HG02759 (cell line): ENCODE results near the gene EYA2.
"Not testable (repeated sequence)": the region's sequence is repeated elsewhere in the genome, so short reads cannot be mapped to it uniquely, and the experiment has no call there.

Experiments
- ATAC-seq: cut with Tn5 transposase; IDR thresholded peaks from one replicate; pipeline ENCODE4 v1.9.1; 2021; ENCODE audit warnings: mild to moderate bottlenecking, moderate library complexity; ENCODE audit not compliant: unreplicated experiment

The EYA2 gene

DNA sequence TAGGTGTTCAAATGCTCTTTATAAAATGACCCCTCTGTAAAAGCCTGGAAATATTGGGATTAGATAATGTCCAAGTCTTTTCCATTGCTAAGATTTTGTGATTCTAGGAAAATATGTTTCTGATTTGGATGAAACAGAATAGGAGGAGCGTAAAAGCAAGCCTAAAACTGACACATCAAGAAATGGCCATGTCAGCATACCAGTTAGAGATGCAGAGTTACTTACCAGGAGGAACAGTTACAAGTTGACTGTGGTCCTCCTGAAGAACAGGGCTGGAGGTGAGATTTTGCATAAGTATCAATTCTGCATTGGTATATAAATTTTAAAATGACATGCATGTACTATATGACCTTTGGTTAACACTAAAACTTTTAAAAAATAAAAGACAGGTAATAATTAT lies 35.3 kb downstream of the EYA2 start:
- no peak for ATAC-seq

DNA sequence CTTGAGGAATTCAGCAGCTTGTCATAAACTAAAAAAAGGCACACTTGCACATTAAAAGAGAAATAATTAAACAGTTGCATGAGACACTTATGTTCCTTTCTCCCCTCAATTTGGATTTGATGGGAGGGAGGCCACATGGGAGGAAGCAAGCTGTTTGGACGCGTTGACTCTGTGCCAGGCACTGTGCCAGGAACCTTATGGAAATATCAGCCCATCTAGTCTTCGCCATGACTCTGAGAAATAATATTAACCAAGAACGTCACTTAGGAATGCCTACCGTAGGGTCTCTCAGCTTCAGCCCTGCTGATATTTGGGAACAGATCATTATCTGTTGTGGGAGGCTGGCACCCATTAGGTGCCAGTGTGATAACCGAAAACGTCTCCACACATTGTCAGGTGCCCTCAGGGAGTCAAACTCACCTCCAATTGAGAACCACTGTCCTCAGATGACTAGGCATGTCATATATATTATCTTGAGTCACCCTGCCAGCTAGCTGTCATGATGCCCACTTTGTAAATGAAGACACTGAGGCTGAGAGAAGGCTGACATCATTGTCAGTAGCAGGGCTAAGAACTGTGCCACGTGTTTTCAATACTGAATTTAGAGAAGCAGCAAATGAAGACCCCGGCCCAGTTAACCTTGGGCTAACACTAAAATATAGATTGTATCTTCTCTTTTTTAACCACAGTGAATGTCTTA lies 36.1 kb downstream of the EYA2 start:
- no peak for ATAC-seq

DNA sequence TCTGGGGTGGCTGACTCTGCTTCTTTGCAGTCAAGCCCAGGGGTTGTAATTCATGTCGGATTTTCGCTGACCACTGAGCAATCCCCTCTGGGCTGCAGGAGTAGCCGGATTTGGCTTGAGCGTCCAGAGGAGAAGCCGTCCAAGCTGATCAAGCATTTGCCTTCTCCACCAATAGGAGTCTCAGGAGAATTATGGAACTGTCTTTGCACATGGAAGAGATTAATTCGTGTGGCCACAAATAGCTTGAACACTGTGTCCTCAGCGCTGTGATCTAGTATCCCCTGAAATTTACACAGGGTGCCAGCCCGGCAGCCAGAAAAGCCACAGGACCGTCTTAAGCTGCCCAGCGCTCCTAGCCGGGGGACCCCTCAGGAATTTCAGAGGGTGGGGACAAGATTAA lies 37.1 kb downstream of the EYA2 start:
- no peak for ATAC-seq

DNA sequence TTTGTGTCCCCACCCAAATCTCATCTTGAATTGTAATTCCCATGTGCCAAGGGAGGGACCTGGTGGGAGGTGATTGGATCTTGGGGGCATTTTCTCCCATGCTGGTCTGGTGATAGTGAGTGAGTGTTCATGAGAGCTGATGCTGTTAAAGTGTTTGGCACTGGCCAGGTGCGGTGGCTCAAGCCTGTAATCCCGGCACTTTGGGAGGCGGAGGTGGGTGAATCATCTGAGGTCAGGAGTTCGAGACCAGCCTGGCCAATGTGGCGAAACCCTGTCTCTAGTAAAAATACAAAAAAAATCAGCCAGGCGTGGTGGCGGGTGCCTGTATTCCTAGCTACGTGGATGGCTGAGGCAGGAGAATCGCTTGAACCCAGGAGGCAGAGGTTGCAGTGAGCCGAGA lies 37.8 kb downstream of the EYA2 start:
- not testable (repeated sequence) for ATAC-seq

DNA sequence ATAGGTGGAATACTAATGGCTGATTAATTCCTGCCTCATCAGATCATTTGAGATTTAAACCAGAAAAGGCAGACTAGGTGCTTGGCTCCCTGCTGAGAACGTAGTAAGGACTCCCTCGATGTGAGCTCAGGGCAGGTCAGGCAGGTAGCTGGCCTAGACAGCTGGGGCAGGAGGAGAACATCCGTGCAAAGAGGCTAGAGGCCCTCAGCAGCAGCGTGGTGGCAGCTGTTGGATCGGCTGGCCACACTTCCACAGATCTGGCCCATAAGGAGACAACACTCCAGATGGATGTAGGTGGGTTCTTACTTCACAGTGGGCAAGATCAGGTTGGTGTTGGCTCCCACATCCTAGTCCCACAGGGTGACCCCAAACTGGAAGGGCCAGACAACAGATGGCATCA lies 38.5 kb downstream of the EYA2 start:
- ATAC-seq = no peak

DNA sequence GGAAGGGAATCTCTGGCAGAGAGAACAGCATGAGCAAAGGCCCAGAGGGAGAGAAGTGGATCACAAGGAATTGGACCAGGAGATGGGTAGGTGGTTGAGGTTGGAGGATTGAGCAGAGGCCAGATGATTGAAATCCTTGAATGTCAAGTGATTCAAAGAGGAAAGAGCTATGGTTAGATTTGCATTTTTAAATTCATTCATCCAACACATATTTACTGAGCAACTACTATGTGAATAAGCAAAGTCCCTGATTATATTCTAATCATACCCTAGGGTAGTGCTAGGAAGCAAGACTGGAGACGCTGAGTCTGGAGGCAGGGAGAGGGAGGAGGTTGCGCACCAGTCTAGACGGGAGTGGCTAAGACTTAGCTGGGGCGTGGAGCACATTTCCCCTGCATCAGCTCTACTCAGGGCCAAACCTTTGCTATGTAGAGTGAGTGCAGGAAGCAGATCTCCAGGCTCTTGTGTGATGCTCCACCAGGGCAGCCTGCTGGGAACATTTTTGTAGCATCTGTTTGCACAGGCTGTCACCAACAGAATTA lies 40.2 kb downstream of the EYA2 start:
- ATAC-seq = no peak

DNA sequence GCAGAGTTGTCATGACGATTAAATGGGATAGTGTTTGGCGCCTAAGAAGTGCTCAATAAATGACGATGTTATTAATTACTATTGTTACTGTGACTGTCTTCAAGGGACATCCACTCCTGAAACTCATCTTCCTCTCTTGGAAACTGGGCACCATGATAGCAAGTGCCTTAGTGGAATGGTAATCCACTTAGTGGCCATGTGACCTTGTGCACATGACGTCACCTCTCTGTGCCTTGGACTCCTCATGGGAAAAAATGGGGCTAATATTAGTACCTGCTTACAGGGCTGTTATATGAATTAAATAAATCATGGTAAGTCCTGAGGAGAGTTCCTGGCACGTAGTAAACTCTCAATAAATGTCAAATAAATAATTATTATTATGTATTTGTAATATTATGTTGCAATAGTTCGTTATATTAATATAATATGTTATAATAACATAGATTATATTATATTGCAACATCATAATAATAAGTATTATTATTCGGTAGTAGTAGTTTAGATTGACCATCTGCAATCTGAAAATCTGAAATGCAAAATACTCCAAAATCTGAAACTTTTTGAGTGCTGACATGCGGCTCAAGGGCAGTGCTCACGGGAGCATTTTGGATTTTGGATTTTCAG lies 40.9 kb downstream of the EYA2 start:
- ATAC-seq = no peak

DNA sequence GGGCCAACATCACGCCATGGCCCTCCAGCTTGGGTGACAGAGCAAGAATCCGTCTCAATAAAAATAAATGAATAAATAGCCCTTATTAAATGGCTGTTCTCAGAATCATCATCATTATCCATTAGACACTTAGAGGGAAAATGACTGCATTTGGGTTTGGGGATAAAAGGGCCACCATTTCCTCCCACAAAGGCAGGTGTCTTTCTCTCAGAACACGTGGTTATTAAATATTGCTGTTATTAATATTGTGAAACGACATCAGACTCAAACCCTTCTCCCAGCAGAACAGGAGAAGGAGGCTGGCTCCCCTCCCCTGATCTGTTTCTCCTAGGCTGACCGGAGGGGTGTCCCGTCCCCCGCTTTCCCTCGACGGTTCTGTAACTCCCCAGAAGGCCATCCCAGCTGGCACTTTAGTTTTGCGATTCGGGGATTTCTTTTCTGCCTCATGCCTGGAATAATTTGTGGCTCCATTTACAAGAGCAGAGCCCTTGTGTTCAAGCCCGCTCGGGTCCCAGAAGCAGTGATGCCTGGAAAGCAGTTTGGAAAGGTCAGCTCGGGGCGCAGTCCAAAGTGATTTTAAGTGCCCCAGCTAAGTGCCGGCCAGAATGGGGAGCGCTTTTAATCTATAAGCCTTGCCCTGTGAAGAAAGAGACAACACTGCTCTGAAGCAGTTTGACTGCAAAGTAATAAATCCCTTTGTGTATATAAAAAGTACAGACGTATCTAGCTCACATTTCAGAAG lies 41.9 kb downstream of the EYA2 start:
- no peak for ATAC-seq

DNA sequence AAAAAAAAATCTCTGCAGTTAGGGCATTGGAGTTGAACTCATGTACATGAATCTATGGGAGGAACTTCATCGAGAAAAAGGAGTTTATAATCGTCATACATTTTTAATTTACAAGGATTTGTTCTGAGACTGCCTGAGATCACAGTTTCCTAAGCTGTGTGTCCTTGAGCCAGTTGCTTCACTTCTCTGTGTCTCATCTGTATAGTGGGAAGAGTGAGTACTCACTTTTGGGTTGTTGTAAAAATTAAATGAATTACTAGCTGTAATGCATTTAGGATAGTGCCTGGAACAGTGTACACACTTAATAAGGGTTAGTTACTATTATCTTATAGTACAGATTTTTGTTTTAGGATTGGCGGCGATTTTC lies 42.5 kb downstream of the EYA2 start:
- no peak for ATAC-seq

DNA sequence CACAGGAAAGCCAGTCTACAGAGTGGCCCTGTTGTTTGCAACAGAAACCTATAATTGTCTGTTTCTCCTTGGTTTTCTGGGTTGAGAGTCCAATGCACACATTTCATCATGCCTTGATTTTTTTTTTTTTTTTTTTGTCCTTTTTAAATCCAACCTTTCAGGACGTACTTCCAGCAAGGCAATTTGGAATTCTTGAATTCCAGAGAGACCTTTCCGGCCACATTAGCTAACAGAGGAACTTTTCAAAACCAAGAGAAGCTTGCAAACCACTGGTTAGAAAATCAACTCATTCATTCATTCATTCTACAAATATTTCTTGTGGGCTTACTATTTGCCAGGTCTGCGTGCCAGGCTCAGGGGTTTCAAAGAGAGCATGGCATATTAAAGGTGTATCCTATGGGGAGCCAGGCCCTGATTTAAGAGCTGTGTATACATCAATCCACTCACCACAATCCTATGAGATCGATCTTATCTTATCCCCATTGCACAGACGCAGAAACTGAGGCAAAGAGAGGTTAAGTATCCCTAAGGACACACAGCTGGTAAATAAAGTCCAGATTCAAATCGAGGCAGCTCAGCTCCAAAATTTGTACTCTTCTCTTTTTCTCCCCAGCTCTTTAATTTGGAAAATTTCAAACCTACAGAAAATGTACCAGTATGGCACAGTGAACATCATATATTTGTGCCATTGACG lies 43.0 kb downstream of the EYA2 start:
- ATAC-seq = no peak

DNA sequence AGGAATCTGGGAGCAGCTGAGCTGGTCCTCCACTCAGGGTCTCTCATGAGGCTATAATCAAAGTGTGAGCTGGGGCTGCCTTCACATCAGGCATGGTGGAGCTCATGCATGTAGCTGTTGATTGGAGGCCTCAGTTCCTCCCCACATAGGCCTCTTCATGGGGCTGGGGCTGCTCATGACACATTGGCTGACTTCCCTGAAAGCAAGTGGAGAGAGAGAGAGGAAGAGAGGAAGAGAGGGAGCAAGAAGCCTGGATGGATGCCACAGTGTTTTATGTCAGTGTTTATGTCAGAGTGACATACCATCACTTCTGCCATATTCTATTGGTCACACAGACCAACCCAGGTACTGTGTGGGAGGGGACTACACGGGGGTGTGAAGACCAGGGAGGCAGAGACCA lies 43.8 kb downstream of the EYA2 start:
- ATAC-seq = no peak

DNA sequence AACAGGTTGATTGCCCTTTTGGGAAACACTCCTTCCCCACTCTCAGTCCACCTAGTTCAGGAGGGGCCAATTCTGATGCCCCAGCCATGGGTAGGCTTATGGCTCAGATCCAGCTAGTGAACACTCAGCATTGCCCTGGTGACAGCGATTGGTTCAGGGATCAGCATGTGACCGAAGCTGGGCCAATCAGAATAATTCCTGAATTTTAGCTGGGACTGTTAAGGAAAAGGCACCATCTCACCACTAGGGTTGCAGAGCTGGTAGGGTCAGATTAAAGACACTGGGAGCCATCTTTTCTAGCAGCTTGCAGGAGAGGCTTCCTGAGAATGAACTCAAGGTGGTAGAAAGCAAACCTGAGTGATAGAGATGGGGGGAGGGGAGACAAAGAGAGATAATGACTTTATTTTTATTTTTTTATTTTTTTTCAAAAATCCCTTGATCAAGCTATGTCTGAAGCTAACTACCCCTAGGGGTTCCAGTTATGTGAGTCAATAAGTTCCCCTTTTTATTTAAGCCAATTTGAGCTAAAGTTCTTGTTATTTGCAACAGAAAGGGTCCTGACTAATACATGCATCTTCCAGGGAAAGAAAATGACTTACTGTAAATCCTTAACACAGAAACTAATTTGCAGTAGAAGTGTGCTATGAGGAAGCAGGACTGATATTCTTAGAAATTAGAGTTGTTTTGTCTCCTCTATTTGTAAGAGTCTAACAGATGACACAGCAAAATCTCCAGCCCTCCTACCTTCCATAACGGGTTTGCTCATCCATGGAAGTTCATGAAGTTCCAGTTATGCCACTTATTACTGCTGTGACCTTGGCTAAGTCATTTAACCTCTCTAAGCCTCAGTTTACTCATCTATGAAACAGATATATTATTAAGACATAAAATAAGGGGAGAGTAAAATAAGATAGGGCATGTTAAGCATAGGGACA lies 44.7 kb downstream of the EYA2 start:
- ATAC-seq = no peak

DNA sequence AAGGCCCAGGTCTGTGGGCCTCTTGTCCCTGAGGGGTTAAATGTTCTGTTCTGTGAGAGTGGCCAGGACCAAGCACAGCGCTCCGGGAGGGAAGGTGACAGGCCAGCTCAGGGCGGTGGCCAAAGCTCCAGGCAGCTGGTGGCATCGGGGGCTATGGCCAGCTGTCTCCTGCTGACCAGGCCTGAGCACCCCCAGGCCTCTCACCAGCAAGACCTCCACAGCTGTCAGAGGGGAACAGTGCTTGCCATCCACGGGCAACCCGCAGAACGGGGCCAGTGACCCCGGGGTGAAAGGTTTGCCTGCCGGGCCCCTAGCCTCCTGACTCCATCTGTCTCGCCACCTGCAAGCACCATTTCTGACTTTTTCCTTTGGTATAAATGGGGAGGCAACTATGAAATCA lies 46.0 kb downstream of the EYA2 start:
- no peak for ATAC-seq

DNA sequence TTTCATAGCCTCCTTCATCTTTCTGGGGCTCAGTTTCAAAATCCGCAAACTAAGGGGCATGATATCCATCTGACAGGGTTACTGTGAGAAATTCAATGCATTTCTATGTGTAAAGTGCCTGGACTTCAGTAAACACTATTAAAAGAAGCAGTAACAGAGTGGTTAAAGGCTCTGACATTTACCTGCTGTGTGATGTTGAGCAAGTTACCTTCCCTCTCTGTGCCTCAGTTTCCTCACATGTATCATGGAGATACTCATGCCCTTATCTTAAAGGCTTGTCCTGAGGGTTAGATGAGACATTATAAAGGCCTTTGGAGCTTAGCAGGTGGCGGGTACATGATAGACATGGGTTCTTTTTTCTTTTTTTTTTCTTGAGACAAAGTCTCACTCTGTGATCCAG lies 46.8 kb downstream of the EYA2 start:
- no peak for ATAC-seq

DNA sequence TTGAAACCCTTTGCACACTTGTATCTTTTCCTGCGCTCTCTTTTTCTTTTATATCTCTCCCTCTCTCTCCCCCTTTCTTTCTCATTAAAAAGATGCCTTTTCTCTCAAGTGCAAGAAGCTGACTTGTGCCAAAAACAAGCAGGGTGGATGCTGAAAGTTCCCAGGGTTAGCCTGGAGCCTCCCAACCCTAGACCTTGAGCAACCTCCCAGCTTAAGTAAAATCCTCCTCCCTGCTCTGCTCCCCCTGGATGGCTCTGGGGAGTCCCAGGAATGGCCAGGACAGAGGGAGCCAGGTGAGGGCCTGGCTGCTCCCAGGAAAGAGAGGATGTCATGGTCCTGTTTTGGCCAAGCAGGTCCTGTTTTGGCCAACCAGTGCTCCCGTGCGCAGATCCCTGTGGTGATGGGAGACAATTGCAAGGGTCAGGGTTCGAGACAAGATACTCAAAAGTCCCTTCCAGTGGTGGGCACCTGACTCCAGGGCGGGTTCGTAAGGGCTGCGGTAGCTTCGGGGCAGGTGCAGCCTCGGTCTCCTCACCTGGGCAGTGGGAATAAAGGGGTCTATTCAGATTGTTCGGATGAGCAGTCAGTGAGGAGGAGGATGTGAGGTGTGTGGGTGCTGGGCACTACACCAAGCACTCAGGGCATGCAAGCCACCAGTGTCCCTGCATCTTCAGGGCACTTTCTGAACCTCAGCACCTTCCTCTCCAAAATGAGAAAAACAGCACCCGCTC lies 49.4 kb downstream of the EYA2 start:
- ATAC-seq = no peak

DNA sequence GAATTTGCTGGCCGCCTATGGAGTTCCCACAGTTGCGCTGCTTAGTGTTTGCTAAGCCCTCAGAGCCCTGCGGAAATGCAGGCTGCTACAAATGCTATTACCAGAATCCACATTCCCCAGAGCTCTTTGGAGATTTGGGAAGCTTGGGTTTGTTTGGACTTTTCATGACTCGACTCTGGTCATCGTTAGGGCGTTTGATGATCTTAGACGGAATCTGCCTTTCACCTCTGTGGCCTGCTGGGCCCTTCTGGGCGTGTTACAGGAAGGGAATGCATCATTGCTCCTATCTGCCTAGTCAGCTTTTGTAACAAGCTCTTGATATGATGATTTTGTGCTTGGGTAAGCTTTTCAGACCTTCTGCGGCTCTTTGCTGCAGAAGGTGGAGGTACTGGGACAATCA lies 50.8 kb downstream of the EYA2 start:
- no peak for ATAC-seq

DNA sequence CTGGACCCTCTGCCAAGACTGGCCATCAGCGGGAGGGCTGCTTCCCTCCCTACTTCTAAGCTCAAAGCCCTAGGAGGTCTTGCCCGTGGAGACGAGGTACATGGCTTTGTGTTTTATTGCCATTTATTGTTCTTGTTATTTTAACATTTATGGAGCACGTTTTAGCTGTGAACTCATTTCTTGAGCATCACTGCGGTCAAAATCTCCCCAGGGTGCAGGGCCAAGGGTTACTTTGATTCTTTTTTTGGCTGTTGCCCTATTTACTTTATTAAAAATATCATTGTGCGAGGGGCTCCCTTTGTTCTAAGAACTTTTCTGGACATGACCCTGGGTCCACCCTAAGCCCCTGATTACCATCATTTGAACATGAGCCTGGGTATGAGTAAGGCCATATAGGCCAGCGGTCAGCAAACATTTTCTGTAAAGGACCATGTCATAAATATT lies 51.6 kb downstream of the EYA2 start:
- ATAC-seq = no peak

DNA sequence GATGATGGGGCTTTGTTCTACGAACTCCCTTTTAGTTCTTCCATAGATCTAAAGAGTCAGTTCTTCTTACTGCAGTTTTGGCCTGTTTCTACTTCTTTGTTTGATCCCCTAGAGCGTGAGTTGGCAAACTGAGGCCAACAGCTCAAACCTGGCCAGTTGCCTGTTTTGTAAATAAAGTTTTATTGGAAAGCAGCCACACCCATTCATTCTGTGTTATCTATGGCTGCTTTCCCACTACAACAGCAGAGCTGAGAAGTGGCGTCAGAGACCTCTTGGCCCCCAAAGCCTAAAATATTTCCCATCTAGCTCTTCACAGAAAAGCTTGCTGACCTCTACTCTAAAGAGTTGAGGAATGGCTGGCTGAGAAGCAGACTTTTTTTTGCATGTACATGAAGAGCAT lies 52.2 kb downstream of the EYA2 start:
- no peak for ATAC-seq

DNA sequence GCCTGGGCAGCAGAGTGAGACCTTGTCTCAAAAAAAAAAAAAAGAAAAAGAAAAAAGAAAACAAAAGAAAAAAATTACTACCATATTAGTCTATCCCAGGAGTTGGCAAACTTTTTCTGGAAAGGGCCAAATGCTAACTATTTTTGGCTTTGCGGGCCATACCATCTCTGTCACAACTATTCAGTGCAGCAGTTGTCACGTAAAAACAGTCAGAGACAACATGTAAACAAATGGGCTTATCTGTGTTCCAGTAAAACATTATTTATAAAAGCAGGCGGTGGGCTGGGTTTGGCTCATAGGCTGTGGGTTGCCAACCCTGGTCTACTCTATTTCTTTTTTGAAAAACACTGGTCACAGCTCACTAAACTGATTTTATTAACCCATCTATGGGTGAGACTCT lies 53.4 kb downstream of the EYA2 start:
- no peak for ATAC-seq

DNA sequence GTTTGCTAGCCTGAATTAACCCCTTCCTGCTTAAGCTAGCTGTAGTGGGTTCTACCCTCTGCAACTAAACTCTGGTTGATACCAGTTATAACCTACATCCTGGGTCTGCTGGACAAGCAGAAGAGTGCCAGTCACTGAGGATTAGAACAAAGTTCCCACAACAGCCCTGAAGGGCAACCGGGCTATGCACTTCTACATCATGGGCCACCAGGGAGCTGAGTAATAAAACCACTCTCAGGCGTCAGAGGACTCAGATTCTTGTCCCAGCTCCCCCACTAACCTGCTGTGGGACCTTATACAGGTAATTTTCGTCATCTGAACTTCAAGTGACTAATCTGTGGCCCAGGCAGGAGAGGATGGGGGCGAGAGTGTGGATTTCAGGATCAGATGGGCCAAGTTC lies 56.8 kb downstream of the EYA2 start:
- ATAC-seq = no peak
